ENCODE data around the gene REXO4. TPM values are rescaled to one million over a fixed set of nuclear protein-coding genes. Genes with fewer than 3 reads are reported as not detected.

REXO4 gene
- total RNA-seq, 1 experiment from 2014 or later, result 38.6 TPM

- H3K36me3 Mint-ChIP-seq, result peaks cover 10% of the 10 kb centered on the region
- H3K27me3 Mint-ChIP-seq (ENCODE audit: low read depth), result peaks cover 20% of the 10 kb centered on the region
- H3K4me3 Mint-ChIP-seq, result no peak overlapping the region
- no peak overlapping the region for H3K27ac Mint-ChIP-seq
- ChIA-PET POLR2A (no interaction called here), CTCF (interaction anchor here (1.5 kb wide), 1 partner anchor 61 kb away, joined by 3 read pairs; no protein-coding TSS in a partner anchor)
- ATAC-seq, result no peak
- TF ChIP-seq E2F4 (CRISPR knock-in tag; IDR thresholded peaks at IDR 0.05; ENCODE audit: borderline replicate concordance, low read depth) (no peak), ZNF121 (CRISPR knock-in tag; IDR thresholded peaks at IDR 0.05) (no peak), FOXK1 (CRISPR knock-in tag; IDR thresholded peaks at IDR 0.05) (no peak), ZNF138 (CRISPR knock-in tag; conservative IDR thresholded peaks at IDR 0.05) (no peak), JAZF1 (CRISPR knock-in tag; IDR thresholded peaks at IDR 0.05) (no peak), SMAD3 (CRISPR knock-in tag; IDR thresholded peaks at IDR 0.05; ENCODE audit: borderline replicate concordance) (no peak), NR1H2 (CRISPR knock-in tag; IDR thresholded peaks at IDR 0.05) (no peak), ZSCAN18 (CRISPR knock-in tag; IDR thresholded peaks at IDR 0.05) (no peak), CREB1 (CRISPR knock-in tag; IDR thresholded peaks at IDR 0.05) (no peak), SP1 (CRISPR knock-in tag; conservative IDR thresholded peaks at IDR 0.05) (no peak), RELA (CRISPR knock-in tag; IDR thresholded peaks at IDR 0.05; ENCODE audit: borderline replicate concordance) (no peak), CDX4 (CRISPR knock-in tag; IDR thresholded peaks at IDR 0.05; ENCODE audit: borderline replicate concordance) (no peak), KAT7 (CRISPR knock-in tag; IDR thresholded peaks at IDR 0.05; ENCODE audit: borderline replicate concordance) (no peak), CBFB (CRISPR knock-in tag; IDR thresholded peaks at IDR 0.05; ENCODE audit: low read depth) (no peak), ZNF532 (CRISPR knock-in tag; IDR thresholded peaks at IDR 0.05; ENCODE audit: borderline replicate concordance) (no peak), ERG (CRISPR knock-in tag; IDR thresholded peaks at IDR 0.05) (no peak), PRRX2 (CRISPR knock-in tag; IDR thresholded peaks at IDR 0.05) (no peak), IRF2 (CRISPR knock-in tag; IDR thresholded peaks at IDR 0.05; ENCODE audit: borderline replicate concordance, low read depth) (no peak)
- H3K9me3 Mint-ChIP-seq, result peaks cover 8% of the 10 kb centered on the region
- H3K4me1 Mint-ChIP-seq, result peaks cover 14% of the 10 kb centered on the region
- DNase-seq (ENCODE audit: low spot score), result no peak
Observed at GRCh38 chr9:133426011-133426410, 8.2 kb upstream of the REXO4 start.
